Cardiac septum (tissue), 1 donor: ENCODE measurements around the gene SIGLEC15. TPM values are rescaled to one million over a fixed set of nuclear protein-coding genes. Genes with fewer than 3 reads are reported as not detected.

Experiments
- DNase-seq: peaks from one replicate; pipeline ENCODE4 v3.0.0-alpha.2; 2020; ENCODE audit warnings: low spot score
- intact Hi-C: fragments of 100-400 bp; cut with DNase I; formaldehyde crosslinking; loops from one replicate; pipeline ENCODE4 v1.14.0; 2022
- total RNA-seq: library from RNA; stranded (reverse); fragmentation: NEBNext Ultra II Directional; extraction: Animal tissue kit (Norgen Biotek cat#: 25700); gene quantifications from one replicate; pipeline ENCODE4 v1.2.1, GENCODE V29; 2021
- donor health status: DM: no; HTN: no; CAD: no.

SIGLEC15 gene
- total RNA-seq, 1 donor from 2014 or later, result not detected

GRCh38 chr18:45864081-45864480 is 38.6 kb downstream of the SIGLEC15 start:
- DNase-seq, result no peak

GRCh38 chr18:45865466-45865865 is 40.0 kb downstream of the SIGLEC15 start:
- intact Hi-C loops, result loop anchor here (10.0 kb wide), 1 partner anchor 209 kb away; the partner anchor contains the start of gene PSTPIP2
- no peak for DNase-seq

More at GRCh38 chr18:45864081-45864480, 38.6 kb downstream of the SIGLEC15 start:
- intact Hi-C loops, result loop anchor here (10.0 kb wide), 1 partner anchor 211 kb away; the partner anchor contains the start of gene PSTPIP2

- DNase-seq, result no peak
- intact Hi-C loops, result no loop called here
These were observed 44.9 kb downstream of the SIGLEC15 start for GRCh38 chr18:45870419-45870818.

GRCh38 chr18:45871431-45872084 is 46.1 kb downstream of the SIGLEC15 start:
- intact Hi-C loops, result no loop called here
- DNase-seq, result no peak

GRCh38 chr18:45874491-45875184 is 49.2 kb downstream of the SIGLEC15 start:
- intact Hi-C loops, result no loop called here
- DNase-seq, result no peak

GRCh38 chr18:45876161-45876560 is 50.7 kb downstream of the SIGLEC15 start:
- DNase-seq, result no peak
- intact Hi-C loops, result no loop called here

- intact Hi-C loops, result no loop called here
- DNase-seq, result no peak
These were observed 51.9 kb downstream of the SIGLEC15 start for GRCh38 chr18:45877403-45877802.

- intact Hi-C loops, result loop anchor here (1.0 kb wide), 1 partner anchor 189 kb away; no protein-coding TSS in a partner anchor
- peak; percentile 89 for DNase-seq
These were observed 54.5 kb downstream of the SIGLEC15 start for GRCh38 chr18:45879681-45880655.

GRCh38 chr18:45880876-45881558 is 55.5 kb downstream of the SIGLEC15 start:
- intact Hi-C loops, result loop anchor here (1.0 kb wide), 1 partner anchor 190 kb away; no protein-coding TSS in a partner anchor
- no peak for DNase-seq

GRCh38 chr18:45887585-45887984 is 62.1 kb downstream of the SIGLEC15 start:
- intact Hi-C loops, result no loop called here

GRCh38 chr18:45889419-45890064 is 64.1 kb downstream of the SIGLEC15 start:
- DNase-seq, result no peak
- intact Hi-C loops, result no loop called here

More at GRCh38 chr18:45887585-45887984, 62.1 kb downstream of the SIGLEC15 start:
- DNase-seq, result no peak

- DNase-seq, result peak; percentile 78
- intact Hi-C loops, result no loop called here
These were observed 65.1 kb downstream of the SIGLEC15 start for GRCh38 chr18:45890606-45891005.

- intact Hi-C loops, result no loop called here
- DNase-seq, result no peak
These were observed 66.3 kb downstream of the SIGLEC15 start for GRCh38 chr18:45891806-45892205.

Other genes with a start within 250 kb of the SIGLEC15 start
- 0.11 TPM for gene SLC14A2, start 210.2 kb upstream of the SIGLEC15 start, total RNA-seq
- 12.4 TPM for gene SLC14A1, start 101.5 kb upstream of the SIGLEC15 start, total RNA-seq
- gene EPG5, start 141.7 kb downstream of the SIGLEC15 start, total RNA-seq, result 16.7 TPM
- gene PSTPIP2, start 246.6 kb downstream of the SIGLEC15 start, total RNA-seq, result 1.3 TPM